ENCODE measurements around the gene TBRG4.

Gene TBRG4

DNA sequence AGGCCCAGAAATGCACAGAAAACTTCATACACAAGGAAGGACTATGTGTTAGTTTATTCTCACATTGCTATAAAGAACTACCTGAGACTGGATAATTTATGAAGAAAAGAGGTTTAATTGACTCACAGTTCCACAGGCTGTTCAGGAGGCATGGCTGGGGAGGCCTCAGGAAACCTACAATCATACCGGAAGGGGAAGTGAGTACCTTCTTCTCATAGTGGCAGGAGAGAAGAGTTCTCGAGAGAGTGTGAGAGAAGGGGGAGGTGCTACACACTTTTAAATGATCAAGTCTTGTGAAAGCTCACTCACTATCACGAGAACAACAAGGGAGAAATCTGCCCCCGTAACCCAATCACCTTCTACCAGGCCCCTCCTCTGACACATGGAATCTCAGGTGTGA, 29.3 kb upstream of the TBRG4 start:
- no peak for DNase-seq

DNA sequence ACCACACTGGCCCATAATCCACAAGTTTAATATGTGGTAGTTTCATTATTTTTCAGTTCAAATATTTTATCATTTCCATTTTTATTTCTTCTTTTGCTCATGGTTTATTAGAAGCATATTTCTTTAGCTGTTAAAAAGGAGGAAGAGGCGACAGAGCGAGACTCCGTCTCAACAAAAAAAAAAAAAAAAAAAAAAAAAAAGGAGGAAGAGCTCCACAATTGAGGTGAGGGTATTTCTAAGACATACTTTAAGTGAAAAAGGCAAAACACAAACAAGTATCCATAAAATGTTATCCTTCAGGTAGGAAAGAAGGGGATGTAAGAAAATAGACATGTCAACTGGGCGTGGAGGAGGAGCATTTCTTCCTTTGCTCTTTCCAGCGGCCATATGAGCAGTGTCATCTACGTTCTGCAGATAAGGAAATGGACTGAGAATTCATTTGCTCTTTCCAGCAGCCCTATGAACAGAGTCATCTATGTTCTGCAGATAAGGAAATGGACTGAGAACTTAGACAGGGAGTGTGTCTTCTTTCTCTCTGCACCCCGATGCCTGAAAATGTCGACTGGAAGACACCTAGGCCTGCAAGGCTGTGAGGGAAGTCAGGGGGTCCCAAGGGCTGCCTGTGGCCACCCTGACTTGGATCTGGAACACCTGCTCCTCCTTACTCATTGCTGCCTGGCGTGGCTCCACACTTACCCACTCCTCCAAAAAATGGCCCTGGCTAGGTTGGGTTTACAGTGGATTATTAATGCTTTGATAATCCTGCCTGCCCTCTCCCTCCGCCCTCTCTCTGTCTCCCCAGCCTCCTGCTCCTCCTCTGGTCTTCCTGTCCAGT, 27.2 kb upstream of the TBRG4 start:
- DNase-seq, result no peak

DNA sequence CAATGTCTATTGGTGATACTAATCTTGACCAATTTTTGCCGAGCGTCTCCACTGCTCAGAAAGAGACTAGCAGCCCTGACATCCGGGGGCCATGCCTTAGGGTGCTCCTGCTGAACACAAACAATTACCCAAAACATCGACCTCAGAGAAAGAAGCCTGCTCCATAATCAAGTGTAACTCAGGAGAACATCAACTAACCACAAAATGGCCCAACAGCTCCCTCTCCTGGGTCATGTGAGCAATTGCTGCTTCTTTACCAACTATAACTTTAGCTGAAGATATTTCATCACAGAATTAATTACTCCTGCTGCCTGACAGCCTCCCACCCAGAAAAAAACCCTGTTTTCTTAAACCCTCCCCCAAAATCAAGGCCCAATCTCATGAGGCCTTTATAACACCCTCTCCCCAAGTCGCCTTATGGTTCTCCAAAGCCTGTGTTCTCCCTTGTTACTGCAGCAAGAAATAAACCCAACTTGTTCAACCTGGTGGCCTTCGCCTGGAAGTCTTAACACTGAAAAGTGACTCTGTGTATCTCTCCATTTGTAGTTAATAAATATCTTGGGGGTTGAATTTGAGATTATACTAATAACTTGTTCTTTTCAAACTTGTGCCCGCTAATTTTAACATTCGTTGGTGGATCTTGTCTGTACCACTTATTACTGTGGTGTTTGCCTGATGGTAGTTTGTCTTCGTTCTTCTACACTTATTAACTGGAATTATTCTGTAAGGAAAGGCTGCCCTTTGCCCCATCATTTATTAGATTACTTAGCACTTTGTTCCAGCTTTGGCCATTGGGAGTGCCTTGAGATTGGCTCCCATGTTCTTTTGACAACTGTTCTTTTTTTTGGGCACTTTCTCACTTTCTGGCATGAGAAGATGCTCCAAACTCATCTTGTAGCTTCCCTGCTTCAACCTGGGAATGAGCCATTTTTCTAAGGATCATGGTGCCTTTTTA, 24.9 kb upstream of the TBRG4 start:
- DNase-seq, result peak; percentile 78

- DNase-seq, result no peak
Measured at GRCh38 chr7:45133877-45134276, 22.4 kb upstream of the TBRG4 start.

GRCh38 chr7:45133352-45133751, 21.9 kb upstream of the TBRG4 start:
- no peak for DNase-seq

DNA sequence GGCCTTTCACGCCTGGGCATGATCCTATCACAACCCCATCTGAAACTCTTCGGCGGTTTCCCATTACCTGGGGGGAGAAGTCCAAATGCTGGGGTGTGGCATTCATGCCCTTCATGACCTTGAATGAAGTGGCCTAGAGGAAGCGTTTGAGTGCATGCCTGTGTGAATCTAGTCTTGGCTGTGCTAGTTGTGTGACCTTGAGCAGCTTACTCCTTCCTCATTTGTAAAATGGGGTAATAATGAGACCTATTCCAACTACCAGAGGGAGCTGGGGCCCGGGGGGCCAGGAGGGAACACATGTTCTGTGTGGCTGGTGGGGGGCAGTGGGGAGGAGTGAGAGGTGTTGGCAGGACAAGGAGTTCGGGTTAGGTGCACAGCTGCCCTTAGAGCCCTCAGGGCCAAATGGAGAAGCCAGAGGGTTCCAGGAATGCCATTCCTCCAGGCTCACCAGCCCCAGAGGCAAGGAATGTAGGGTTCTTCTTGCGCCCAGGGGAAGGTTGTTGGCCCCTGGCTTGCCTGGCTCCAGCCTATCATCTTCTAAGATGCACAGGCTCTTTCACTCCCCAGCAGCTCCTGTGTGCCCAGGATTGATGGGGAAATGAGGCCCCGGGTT, 21.3 kb upstream of the TBRG4 start:
- no peak for DNase-seq

DNA sequence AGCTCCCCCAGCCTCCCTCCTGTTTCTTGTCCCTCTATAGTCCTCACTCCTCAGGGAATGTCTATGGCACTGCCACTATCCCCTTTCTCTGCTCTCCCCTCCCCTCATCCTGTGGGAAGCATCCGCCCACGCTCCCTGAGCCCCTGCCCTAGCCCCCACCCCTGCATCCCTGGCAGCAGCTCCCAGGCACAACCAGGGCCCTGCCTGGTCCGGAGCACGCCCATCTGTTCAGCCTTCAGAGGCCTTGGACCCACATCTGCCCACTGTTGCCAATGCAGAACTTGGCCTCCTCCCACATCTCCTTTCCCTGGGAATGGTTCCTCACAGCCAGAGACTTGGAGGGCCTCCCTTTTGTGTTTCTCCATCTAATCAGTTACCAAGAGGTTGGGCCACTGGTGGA, 20.4 kb upstream of the TBRG4 start:
- DNase-seq, result no peak

GRCh38 chr7:45130910-45131309, 19.4 kb upstream of the TBRG4 start:
- no peak for DNase-seq

DNA sequence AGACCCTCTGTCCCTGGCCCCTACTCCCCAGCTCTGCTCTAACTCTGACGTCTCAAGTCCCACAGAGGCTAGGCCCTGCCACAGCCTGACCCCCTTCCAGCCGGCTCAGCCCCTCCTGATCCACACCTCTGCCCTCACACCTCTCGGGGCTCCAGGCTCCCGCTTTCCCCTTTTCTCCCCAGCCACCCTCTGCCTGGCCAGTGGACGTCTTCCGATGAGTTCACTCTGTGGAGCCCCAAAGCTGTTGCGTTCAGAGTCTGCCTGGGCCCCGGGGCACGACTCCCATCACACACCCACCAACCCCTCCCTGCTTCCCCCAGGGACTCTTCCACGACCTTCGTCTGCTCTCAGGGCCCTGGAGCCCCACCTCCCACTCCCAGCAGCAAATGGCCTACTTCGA, 18.4 kb upstream of the TBRG4 start:
- no peak for DNase-seq

DNA sequence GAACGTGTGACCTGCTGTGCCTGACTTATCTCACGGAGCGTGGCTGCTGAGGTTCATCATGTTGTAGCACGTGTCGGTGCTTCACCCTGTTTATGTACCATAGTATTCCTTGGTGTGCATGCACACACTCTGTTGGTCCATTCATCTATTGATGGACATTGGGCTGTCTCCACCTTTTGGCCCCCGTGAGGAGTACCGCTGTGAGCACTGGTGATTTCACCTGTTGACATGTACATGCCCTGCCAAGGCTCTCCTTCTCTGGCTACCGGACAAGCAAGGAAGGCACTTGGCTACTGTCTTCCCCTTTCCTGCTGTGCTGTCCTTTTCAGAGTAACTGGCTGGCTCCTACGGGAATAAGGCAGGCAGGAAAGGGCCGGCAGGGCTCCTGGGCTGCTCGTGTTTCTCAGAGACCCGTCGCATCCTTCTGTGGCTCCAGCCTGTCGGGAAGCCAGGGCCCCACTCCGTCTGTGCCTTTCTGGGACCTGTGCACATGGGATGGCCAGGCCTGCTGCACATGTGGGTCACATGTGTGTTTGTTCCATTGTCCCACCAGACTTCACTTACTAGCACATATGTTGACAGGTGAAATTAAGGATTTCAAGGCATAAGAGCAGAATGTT, 17.8 kb upstream of the TBRG4 start:
- no peak for DNase-seq

DNA sequence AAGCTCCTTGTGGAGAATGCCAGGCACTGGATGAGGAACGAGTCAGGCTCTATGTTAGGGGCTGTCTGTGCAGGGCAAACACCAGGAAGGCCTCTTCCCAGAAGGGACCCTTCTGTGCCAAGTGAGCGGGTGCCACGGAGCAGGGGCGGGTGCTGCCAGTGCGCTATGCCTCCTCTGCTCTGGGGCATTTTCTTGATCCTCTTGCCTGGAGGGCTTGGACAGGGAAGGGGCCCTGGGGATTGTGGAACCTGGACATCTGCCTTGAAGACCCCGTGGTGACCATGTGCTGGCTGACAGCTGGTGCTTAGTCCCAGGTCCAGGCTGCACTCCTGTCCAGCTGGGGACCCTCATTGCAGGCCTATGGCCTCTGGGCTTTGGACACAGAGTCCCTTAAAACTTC, 15.4 kb upstream of the TBRG4 start:
- no peak for DNase-seq

- DNase-seq, result no peak
Measured at GRCh38 chr7:45126201-45126600, 14.7 kb upstream of the TBRG4 start.

DNA sequence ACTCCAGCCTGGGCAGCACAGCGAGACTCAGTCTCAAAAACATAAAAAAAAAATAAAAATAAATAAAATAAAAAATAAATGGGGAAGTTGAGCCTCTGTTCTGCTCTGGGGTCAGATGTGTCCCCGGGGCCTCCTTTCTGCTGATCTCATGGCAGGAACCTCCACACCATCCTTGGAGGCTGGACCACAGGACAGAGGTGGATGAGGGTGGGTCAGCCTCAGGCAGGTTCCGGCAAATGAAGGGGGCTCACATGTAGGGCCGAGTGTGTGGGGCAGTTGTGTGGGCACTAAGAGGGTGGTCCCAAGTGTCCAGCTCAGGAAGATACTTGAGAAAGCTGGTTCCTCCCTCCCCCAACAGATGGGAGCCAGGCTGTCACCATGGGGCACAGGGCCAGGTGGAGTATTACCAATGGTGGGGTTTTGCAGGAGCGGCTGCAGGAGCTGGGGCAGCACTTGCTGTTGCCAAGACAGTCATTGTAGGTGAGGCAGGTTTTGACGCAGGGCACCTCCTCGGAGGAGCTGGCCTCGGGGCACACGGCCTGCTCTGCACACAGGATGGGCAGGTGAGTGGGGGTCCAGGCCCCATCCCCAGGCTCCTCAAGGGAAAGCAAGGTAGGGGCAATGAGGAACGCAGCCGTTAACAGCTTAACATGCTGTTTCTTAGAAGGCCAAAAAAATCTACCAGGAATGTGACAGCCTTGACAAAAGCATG, 13.9 kb upstream of the TBRG4 start:
- DNase-seq, result no peak

- no peak for DNase-seq
Measured at GRCh38 chr7:45123913-45124710, 12.6 kb upstream of the TBRG4 start.

DNA sequence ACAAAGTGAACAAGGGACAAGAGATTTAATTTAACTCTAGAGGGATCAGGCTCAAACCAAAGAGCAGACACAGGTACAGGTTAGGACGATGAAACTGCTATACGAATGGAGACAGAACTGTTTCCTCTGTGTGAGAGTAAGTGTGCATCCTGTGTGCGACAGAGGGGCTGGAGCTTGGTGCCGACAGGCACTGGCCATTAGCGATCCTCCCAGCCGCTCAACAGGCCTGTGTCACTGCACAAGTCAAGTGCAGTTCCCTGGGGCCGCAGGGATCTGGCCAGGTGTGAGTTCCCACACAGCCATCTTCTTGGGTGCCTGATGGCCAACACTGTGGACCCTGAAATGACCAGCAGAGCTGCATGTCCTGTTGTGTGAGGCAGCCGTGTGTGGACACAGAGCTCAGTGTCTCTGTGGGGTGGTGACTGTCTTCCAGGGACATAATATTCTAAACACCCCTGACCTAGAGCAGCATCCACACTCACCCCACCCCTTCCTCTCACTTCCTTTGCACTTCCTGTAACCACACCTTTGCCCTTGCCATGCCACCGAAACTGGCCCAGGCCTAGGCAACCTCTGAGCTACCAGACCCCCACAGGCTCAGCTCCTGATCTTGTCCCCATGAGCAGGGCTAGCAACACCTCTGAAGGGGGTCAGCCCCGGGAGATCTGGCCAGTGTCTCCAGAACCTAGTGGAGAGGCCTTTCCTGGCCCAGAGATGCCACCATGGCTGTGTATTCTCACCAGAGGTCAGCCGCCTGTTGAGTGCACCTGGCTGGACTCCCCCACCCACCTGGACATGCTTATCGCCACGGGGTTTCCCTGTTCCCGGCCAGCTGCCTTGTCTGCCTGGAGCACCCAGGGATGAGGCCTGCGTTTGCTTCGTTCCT, 11.7 kb upstream of the TBRG4 start:
- DNase-seq, result peak; percentile 38

DNA sequence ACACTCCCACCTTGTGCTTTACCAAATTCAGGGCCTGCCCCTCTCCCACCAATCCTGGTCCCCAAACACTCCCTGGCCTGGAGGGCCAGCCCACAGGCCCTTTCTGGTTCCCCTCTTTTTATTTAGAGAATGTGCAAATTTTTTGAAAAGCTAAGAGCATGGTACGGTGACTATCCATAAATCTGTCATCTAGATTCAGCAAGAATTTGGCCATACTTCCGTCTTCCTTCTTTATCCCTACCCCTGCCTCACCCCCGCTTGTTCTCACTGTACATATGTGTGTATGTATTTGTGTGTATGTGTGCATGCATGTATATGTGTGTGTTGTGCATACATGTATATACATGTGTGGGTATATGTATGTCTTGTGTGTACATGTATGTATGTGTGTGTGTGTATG, 8.1 kb upstream of the TBRG4 start:
- no peak for DNase-seq

- DNase-seq, result no peak
Measured at GRCh38 chr7:45118889-45119331, 7.4 kb upstream of the TBRG4 start.

DNA sequence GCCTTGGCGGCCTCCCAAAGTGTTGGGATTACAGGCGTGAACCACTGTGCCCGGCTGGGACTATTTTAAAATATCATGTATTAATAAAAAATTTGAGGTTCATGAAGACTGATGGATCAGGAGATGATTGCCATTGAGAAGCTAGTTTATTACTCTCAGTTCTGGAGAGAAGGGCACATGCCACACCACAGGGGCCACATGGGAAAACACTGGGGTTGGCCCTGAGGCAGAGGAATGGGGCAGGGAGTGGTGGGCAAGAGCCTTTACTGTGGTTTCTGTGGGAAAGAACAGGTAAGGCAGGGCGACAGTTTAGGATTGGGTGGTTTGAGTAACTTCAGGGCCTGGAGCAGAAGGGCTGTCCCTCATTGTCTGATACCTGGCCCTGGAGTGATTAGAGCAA, 6.8 kb upstream of the TBRG4 start:
- DNase-seq, result no peak

DNA sequence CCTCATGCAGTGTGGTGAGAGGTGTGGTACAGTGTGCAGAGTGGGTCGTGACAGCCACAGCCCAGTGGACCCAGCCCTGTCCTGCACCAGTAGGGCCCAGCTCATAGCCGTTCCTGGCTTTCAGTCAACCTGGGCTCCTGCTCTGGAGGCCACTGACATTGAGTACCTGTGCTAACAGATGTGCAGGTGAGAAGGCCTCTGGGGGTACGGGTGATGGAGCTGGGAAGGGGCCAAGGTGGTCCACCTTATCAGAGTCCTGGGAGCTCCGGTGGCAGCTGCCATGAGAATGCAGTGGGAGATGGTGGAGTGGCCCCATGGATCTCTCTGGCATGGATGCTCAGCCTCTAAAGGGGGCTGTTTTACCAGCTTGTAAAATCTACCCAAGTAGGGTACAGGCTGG, 6.1 kb upstream of the TBRG4 start:
- no peak for DNase-seq

GRCh38 chr7:45116048-45116447, 4.6 kb upstream of the TBRG4 start:
- DNase-seq, result no peak

Data from CD4-positive, alpha-beta T cell treated with Interleukin-6 for 4 hours (primary cell).